ENCODE data around the gene PICK1.
"Not testable (repeated sequence)": the region's sequence is repeated elsewhere in the genome, so short reads cannot be mapped to it uniquely, and the experiment has no call there.

Gene PICK1

DNA sequence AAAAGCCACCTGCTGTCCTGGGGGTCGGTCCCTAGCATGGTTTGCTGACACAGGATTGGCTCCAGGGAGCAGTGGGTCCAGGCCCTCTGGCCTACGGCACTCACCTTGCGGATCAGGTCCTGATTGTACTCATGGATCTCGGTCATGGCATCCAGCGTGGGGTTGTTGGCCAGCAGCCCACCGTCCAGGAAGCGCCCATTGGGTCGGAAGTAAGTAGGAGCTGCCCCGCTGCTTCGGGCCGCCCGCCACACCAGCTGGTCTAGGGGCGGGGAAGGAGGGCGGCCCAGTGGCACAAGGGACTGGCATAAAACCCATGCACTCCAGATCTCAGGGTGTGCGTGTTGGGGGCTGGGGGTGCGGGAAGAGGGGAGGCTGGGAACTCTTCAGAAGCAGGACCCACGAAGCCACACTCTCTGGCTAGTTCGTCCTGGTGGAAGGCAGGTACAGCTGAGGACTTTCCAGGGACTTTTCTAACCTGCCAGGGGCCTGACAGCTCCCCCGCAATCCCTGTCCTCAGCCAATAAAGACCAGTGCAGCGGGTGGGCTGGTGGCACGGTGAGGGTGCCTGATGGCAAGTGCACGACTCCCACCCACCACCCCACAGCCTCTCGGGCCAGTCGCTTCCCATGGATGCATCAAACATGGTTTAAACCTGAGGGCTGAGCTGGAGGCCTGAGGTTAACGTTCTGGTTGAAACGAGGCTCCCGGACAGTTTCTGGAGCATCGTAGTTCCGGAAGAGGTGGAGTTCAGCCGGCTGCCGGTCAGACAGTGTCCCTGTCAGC is 58.4 kb downstream of the PICK1 start:
- DNase-seq (ENCODE audit: low spot score) = no peak

DNA sequence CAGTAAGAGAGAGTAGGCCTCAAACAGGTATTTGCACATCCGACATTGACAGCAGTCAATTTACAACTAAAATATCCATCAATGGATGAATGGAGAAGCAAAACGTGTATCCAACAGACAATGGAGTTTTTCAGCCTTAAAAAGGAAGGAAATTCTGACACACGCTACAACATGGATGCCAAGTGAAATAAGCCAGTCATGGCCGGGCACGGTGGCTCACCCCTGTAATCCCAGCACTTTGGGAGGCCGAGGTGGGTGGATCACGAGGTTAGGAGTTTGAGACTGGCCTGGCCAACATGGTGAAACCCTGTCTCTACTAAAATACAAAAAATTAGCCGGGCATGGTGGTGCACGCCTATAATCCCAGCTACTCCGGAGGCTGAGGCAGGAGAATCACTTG is 60.4 kb downstream of the PICK1 start:
- DNase-seq (ENCODE audit: low spot score) = not testable (repeated sequence)

DNA sequence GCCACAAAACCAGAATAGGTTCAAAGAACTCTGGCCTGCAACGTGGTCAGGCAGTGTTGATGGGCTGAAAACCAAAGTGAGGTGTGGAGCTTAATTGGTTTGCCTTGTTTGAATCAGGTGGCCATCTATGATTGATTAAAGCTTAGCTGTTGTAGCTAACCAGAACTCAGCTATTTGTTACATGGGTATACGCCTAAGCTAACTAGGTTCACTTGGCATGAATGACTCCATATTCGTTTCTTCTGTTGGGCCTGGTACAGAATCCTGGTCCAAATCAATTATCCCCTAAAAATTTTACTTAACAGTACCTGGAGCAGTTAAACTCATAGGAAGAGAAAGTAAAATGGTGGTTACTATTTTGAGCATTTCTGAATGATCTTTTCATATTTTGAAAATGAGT is 61.0 kb downstream of the PICK1 start:
- DNase-seq (ENCODE audit: low spot score) = no peak

DNA sequence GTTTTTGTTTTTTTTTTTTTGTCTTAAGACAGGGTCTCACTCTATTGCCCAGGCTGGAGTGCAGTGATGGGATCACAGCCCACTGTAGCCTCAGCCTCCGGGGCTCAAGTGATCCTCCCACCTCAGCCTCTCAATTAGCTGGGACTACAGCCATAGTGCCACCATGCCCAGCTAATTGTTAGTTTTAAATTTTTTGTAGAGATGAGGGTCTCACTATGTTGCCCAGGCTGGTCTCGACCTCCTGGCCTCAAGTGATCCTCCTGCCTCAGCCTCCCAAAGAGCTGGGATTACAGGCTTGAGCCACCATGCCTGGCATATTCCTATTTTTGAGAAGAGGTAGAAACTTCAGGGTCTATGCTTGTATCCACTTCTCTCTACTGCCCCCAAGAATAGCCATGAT is 61.5 kb downstream of the PICK1 start:
- DNase-seq (ENCODE audit: low spot score) = not testable (repeated sequence)

DNA sequence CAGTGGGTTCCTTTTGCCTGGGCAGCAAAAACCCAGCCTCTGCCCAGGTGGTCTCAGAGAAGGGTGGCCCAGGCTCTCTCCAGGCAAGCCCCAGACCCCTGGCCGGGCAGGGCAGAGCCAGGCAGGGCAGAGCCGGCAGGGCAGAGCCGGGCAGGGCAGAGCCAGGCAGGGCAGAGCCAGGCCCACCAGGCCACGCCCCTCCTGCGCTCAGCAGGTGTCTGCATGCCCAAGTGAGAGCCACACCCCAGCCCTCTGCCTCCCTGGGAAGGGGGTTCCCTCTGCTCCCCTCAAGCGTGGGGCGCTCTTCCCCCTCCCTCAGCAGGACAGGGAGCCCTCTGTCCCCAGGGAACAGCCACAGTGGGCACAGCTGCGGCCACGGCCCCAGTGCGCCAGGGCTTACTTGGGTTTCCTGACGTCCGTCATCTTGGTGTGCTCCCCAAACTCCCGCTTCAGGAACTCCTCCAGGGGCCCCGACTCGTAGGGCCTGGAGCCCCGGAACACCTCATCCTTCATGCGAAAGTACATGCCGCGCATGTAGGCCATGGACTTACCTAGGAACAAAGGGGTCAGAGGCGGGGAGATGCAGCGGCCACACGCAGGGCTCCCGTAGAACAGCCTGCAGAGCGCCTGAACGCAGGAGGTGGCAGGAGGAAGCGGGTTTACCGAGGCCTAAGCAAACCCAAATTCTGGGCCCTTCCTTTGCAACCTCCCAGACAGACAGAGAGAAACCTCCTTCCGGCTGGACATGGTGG is 63.3 kb downstream of the PICK1 start:
- no peak for DNase-seq (ENCODE audit: low spot score)

DNA sequence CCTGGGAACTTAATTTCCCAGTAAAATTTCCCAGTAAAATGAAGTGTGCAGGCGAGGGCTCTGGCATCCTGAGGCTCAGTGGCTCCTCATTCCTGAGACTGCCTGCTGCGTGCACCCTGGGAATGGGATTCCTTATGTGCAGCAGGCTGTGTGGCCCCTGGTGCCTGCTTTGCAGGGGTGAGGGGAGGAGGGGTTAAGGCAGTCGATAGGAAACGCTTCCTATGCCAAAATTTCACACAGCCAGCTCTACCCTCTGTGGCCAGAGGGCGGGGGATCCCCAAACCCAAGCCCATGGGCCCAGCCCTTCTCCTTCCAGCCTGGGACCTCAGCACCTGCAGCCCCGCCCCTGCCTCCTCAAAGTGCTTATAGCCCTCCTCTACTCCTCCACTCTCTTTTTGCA is 65.4 kb downstream of the PICK1 start:
- no peak for DNase-seq (ENCODE audit: low spot score)

DNA sequence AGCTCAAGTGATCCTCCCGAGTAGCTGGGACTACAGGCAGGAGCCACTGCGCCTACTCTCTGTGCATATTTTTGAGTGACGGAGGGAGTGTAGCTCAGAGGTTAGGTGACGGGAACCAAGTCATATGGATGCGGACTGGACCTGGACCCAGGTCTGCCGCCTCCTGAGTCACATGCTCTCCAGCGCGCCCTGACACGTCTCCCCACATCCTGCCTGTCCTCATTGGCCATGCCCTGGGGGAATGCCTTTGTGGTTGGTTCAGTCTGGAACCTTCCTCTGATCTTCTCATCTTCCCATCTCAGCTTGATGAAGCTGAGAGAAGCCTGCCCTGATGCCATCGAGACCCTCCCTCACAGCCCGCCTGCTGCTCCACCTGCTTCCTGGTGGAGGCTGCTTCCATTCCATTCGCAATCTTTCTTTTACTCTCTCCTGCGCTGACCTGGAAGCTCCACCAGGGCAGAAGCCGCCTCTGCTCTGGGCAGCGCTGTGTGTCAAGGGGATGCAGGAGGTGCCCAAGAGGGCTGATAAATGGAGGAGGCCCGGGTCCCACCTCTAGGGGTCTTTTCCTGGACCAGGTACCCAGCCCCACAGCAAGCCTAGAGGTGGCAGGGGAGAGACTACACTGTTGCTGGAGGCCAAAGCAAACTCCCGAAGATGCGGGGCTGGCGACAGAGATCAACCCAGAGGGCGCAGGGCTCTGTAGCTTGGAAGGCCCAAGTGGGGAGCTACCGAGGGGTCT is 67.2 kb downstream of the PICK1 start:
- no peak for DNase-seq (ENCODE audit: low spot score)

DNA sequence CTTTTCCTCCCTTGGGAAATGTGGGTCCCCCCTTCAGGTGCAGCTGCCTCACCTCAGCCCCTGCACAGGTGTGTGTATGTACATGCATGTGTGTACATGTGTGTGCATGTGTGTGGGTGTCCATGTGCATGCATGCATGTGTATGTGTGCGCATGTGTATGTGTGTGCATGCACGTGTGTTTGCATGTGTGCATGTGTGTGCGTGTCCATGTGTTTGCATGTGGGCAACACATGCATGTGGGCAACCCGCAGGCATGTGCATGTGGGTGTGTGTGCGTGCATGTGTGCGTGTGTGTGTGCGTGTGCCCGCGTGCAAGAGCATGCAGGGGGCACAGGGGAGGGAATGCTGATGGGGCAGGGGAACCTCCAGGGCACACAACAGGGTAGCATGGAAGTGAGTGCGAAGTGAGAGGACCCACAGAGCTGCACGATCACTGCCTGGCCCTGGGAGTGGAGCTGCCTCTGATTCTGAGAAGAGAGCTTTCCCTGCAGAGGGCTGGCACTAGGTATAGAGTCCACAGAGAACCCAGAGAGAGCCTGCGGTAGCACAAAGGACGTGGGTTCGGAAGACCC is 67.9 kb downstream of the PICK1 start:
- no peak for DNase-seq (ENCODE audit: low spot score)
